Heart left ventricle (tissue), 16 donors: ENCODE data around the gene CPT1A. TPM values are rescaled to one million over a fixed set of nuclear protein-coding genes. Genes with fewer than 3 reads are reported as not detected.

Experiments used
- ATAC-seq, 4 donors: fragments of 200-7000 bp; cut with Tn5 transposase; one replicate each; pipeline ENCODE4 v1.9.1; 2020 to 2022; ENCODE audit warnings: moderate library complexity in 4 of 4, mild to moderate bottlenecking in 3 of 4, moderate number of reproducible peaks in 1 of 4
- DNase-seq, 5 donors: peaks; one replicate each; pipeline ENCODE4 v3.0.0-alpha.2; 2020
- H3K27ac ChIP-seq, 12 donors: fragments of 200-600 bp; sonication (generic) in 4 of 12; one replicate each; pipeline versions ENCODE4 v1.5.0 to v1.8.0; 2016 to 2022; ENCODE audit warnings: mild to moderate bottlenecking in 2 of 12
- H3K27me3 ChIP-seq, 9 donors: fragments of 200-600 bp; sonication (generic) in 2 of 9; one replicate each; pipeline versions ENCODE4 v1.5.1 to v1.8.0; 2016 to 2022; ENCODE audit warnings: mild to moderate bottlenecking in 3 of 9
- H3K36me3 ChIP-seq, 9 donors: fragments of 200-600 bp; sonication (generic) in 2 of 9; one replicate each; pipeline versions ENCODE4 v1.5.0 to v1.8.0; 2018 to 2022; ENCODE audit warnings: mild to moderate bottlenecking in 2 of 9
- H3K4me1 ChIP-seq, 12 donors: fragments of 200-600 bp; sonication (generic) in 4 of 12; one replicate each; pipeline versions ENCODE4 v1.5.0 to v1.8.0; 2016 to 2022; ENCODE audit warnings: mild to moderate bottlenecking in 3 of 12
- H3K4me3 ChIP-seq, 12 donors: fragments of 200-600 bp; sonication (generic) in 4 of 12; one replicate each; pipeline versions ENCODE4 v1.5.0 to v1.8.0; 2017 to 2022; ENCODE audit warnings: mild to moderate bottlenecking in 9 of 12, moderate library complexity in 4 of 12
- H3K9me3 ChIP-seq, 12 donors: fragments of 200-600 bp; sonication (generic) in 4 of 12; one replicate each; pipeline versions ENCODE4 v1.5.0 to v1.8.0; 2016 to 2022; ENCODE audit warnings: mild to moderate bottlenecking in 1 of 12
- CTCF ChIP-seq, 12 donors: fragments of 200-600 bp; sonication (generic) in 4 of 12; IDR thresholded peaks; one replicate each; pipeline versions ENCODE4 v1.5.0 to v1.8.0; 2018 to 2022; ENCODE audit warnings: antibody characterized with exemption in 12 of 12, mild to moderate bottlenecking in 5 of 12
- POLR2A ChIP-seq, 2 donors: fragments of 450-650 bp; IDR thresholded peaks; one replicate each; pipeline ENCODE4 v1.6.1; 2017; ENCODE audit warnings: antibody characterized with exemption in 2 of 2, mild to moderate bottlenecking in 2 of 2, moderate library complexity in 2 of 2
- WGBS, 4 donors: extraction: QIAGEN DNeasy Blood & Tissue Kit in 2 of 4; methylation state at CpG; one replicate each; pipeline versions ENCODE4 v1.1.5 to v1.1.7; 2013 to 2018; 5-methylcytosine and 5-hydroxymethylcytosine counted together
- intact Hi-C, 10 donors: fragments of 100-400 bp; cut with DNase I; formaldehyde crosslinking; loops; one replicate each; pipeline versions ENCODE4 v1.11.1 to v1.14.2; 2022
- polyA plus RNA-seq, 2 donors: library from polyadenylated mRNA; stranded (reverse); fragments of 200-250 nt; gene quantifications; one replicate each; pipeline ENCODE4 v1.2.3, GENCODE V29; 2013
- total RNA-seq, 9 donors: library from RNA; depleted of rRNA in 2 of 9; stranded (reverse); fragments of >200 nt in 2 of 9; fragmentation: NEBNext Ultra II Directional in 3 of 9; extraction: Animal tissue kit (Norgen Biotek cat#: 25700) in 3 of 9; gene quantifications; one replicate each; pipeline versions ENCODE4 v1.1.0 to v1.2.4, GENCODE V29; 2016 to 2023
- donor health status: ischemic (EF 13 %, LVEDD 7.1; RV severe dilation, severe dysfunction).
- donor health status: healthy with polysubstance abuse.
- donor health status: DM: no; HTN: yes; CAD: no.
- donor health status: DM: no; HTN: no; CAD: no.
- donor health status: ischemic (EF 25% LVEDD 6.9; RV normal size, moderate dysfunction).
- donor health status: ischemic (EF 25% LVEDD 5.7; RV mildly dilated, moderate dysfunction).
- donor health status: healthy.
- donor health status: DM: yes; HTN: yes; CAD: no.
- donor health status: ischemic (EF 35%, LVEDD 5.7; RV mildly dilated, moderate dysfunction).
- donor health status: nonischemic (EF 11% LVEDD 7.7; RV severe dilation, severe dysfunction).
- donor health status: DM: yes; HTN: yes; CAD: no.
- donor health status: PGD.
- donor health status: ischemic (EF 29% LVEDD 5.4; RV normal size, mild dysfunction).
- donor health status: nonischemic (EF 23%, LVEDD 6.1; RV moderate dilation, normal function).

CPT1A gene
- total and polyA plus RNA-seq, 11 donors, result 20.9 to 116 (median 51.6) TPM

DNA sequence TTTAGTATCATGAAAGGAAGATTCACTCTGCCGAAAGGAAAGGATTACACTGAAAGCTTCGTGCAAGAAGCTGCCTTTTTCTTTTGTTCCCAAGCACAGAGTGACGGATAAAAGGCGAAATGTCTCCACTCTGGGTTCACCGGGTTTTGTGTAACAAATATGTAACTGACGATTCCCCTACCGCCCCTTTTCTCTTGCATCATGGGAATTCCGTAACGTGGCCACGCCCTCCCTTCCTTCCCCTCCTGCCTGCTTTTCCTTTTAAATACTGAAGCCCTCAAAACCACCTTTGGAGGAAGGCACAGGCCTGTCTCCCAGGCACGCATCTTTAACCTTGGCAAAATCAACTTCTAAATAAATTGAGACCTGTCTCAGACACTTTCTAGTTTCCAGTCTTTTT, 74.0 kb downstream of the CPT1A start:
- 79 to 89% (median 87%) methylated on average over 11 of the region's 11 CpGs for WGBS, 4 donors
- Histone ChIP-seq H3K4me3 (no peak overlapping the region), H3K36me3 (peaks cover 2 to 94% (median 82%) of the 10 kb centered on the region in 9 donors), H3K27me3 (no peaks in the 10 kb centered on the region), H3K9me3 (no peaks in the 10 kb centered on the region), H3K4me1 (peaks cover 0 to 3% (median 0%) of the 10 kb centered on the region in 12 donors), H3K27ac (no peak overlapping the region)
- TF ChIP-seq CTCF (IDR thresholded peaks at IDR 0.05) (no peak), POLR2A (IDR thresholded peaks at IDR 0.05) (no peak)
- intact Hi-C loops, result no loop called here
- no peak for DNase-seq
- no peak for ATAC-seq

GRCh38 chr11:68766786-68767185, 74.9 kb downstream of the CPT1A start:
- WGBS, 4 donors, result 95 to 97% (median 97%) methylated on average over 8 of the region's 8 CpGs

DNA sequence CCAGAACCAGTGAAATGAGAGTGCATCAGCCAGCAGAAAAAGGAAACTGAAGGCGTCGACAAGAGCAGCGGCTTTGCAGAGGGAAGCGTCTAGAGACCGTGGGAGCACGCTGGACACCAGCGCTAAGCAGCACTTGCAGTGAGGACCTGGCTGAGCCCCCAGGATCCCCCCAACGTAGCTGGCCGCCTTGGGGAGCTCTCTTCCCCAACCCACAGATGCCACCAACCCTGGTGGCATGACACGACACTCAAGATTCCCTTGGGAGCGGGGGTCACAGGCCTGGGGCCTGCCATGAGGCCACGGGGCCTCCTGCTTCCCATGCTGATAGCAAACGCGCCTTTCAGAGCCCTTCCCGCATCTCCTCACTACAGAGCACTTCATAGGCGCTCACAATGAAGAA, 77.0 kb downstream of the CPT1A start:
- intact Hi-C loops, result no loop called here
- H3K27me3 ChIP-seq, result no peaks in the 10 kb centered on the region
- H3K36me3 ChIP-seq, result peaks cover 2 to 94% (median 82%) of the 10 kb centered on the region in 9 donors
- 82 to 86% (median 85%) methylated on average over 15 to 16 of the region's 16 CpGs for WGBS, 4 donors
- no peak overlapping the region for H3K4me3 ChIP-seq
- H3K27ac ChIP-seq, result no peak overlapping the region
- TF ChIP-seq POLR2A (IDR thresholded peaks at IDR 0.05) (no peak), CTCF (IDR thresholded peaks at IDR 0.05) (no peak)
- DNase-seq (no peak), ATAC-seq (no peak)
- no peaks in the 10 kb centered on the region for H3K9me3 ChIP-seq
- peaks cover 0 to 3% (median 0%) of the 10 kb centered on the region in 12 donors for H3K4me1 ChIP-seq

More at GRCh38 chr11:68766786-68767185, 74.9 kb downstream of the CPT1A start:
- Histone ChIP-seq H3K4me3 (no peak overlapping the region), H3K27me3 (no peaks in the 10 kb centered on the region), H3K36me3 (peaks cover 2 to 94% (median 82%) of the 10 kb centered on the region in 9 donors), H3K27ac (no peak overlapping the region), H3K4me1 (peaks cover 0 to 3% (median 0%) of the 10 kb centered on the region in 12 donors), H3K9me3 (no peaks in the 10 kb centered on the region)
- DNase-seq, result no peak
- TF ChIP-seq POLR2A (IDR thresholded peaks at IDR 0.05) (no peak), CTCF (IDR thresholded peaks at IDR 0.05) (no peak)
- intact Hi-C loops, result no loop called here
- no peak for ATAC-seq

GRCh38 chr11:68763926-68764657, 77.6 kb downstream of the CPT1A start:
- DNase-seq (no peak), ATAC-seq (peak; percentile 28 to 60 (median 42))
- intact Hi-C loops, result no loop called here
- no peak overlapping the region for H3K4me3 ChIP-seq
- 86 to 94% (median 89%) methylated on average over 10 to 14 of the region's 14 CpGs for WGBS, 4 donors
- H3K27ac ChIP-seq, result no peak overlapping the region
- H3K4me1 ChIP-seq, result peaks cover 0 to 3% (median 0%) of the 10 kb centered on the region in 12 donors
- no peaks in the 10 kb centered on the region for H3K27me3 ChIP-seq
- peaks cover 0 to 94% (median 82%) of the 10 kb centered on the region in 9 donors for H3K36me3 ChIP-seq
- H3K9me3 ChIP-seq, result no peaks in the 10 kb centered on the region
- TF ChIP-seq CTCF (IDR thresholded peaks at IDR 0.05) (peak in 2 of 12 donors; percentile 16 to 33), POLR2A (IDR thresholded peaks at IDR 0.05) (no peak)
